ENCODE results near the gene NEU1. TPM values are rescaled to one million over a fixed set of nuclear protein-coding genes. Genes with fewer than 3 reads are reported as not detected.
"Not testable (repeated sequence)": the region's sequence is repeated elsewhere in the genome, so short reads cannot be mapped to it uniquely, and the experiment has no call there.

NEU1 gene
- total RNA-seq, 1 donor from 2014 or later = 26.0 TPM

DNA sequence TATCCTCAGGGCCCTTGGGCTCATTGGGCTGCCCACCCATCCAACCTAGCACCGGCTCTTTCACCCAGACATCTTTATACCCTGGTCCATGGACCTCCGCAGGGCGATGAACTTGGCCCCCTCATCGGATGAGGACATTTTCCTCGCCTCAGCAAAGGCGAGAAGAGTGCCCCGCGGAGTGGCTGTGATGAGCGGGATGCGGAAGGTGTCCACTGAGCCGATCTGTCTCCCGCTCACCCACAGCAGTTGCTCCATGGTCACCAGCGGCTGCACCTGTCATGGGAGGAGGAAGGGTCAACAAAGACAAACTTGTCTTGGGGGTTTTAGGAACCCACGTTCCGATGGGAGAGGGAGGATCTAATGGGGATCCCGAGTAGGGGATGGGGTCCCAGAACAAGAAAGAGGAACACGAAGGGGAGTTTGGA is 690 bp downstream of the NEU1 start:
- peak overlapping the region; percentile 85 to 86 for H3K4me3 ChIP-seq
- intact Hi-C loops (cut with DNase I) = no loop called here
- H3K4me1 ChIP-seq = peaks cover 16% of the 10 kb centered on the region
- H3K27ac ChIP-seq = peak overlapping the region; percentile 95
- H3K9me3 ChIP-seq = no peaks in the 10 kb centered on the region
- no peak for DNase-seq (ENCODE audit: extremely low spot score in 2 of 2)
- no peaks in the 10 kb centered on the region for H3K27me3 ChIP-seq
- peaks cover 0 to 15% of the 10 kb centered on the region in 2 donors for H3K36me3 ChIP-seq
- TF ChIP-seq POLR2A (IDR thresholded peaks at IDR 0.05) (no peak), POLR2AphosphoS5 (IDR thresholded peaks at IDR 0.05; ENCODE audit: insufficient read depth in 1 of 2, low read depth in 1 of 2) (no peak)
- TF ChIP-seq, protein P1, sequence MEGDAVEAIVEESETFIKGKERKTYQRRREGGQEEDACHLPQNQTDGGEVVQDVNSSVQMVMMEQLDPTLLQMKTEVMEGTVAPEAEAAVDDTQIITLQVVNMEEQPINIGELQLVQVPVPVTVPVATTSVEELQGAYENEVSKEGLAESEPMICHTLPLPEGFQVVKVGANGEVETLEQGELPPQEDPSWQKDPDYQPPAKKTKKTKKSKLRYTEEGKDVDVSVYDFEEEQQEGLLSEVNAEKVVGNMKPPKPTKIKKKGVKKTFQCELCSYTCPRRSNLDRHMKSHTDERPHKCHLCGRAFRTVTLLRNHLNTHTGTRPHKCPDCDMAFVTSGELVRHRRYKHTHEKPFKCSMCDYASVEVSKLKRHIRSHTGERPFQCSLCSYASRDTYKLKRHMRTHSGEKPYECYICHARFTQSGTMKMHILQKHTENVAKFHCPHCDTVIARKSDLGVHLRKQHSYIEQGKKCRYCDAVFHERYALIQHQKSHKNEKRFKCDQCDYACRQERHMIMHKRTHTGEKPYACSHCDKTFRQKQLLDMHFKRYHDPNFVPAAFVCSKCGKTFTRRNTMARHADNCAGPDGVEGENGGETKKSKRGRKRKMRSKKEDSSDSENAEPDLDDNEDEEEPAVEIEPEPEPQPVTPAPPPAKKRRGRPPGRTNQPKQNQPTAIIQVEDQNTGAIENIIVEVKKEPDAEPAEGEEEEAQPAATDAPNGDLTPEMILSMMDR (IDR thresholded peaks at IDR 0.05) = no peak

DNA sequence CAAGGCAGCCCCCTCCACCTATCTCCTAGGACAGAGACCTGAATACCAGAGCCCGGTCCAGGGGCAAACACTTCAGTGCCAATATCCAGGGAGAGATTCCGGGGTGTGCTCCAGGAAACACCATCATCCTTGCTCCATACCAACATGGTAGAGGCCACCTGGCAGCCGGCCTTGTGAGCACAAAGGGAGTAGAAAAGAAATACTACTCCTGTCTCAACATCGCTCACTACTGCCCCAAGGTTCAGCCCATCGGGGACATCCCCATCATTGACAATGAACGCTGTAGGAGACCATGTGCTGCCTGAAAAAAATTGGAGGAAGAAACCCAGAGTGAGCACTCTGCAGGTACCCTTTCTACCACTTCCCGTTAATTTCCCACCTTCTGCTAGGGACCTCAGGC is 1.5 kb downstream of the NEU1 start:
- Histone ChIP-seq H3K36me3 (peaks cover 0 to 15% of the 10 kb centered on the region in 2 donors), H3K4me3 (no peak overlapping the region), H3K9me3 (no peaks in the 10 kb centered on the region), H3K27me3 (no peaks in the 10 kb centered on the region), H3K27ac (no peak overlapping the region), H3K4me1 (peaks cover 16% of the 10 kb centered on the region)
- DNase-seq (ENCODE audit: extremely low spot score in 2 of 2) = no peak
- TF ChIP-seq, protein P1 (IDR thresholded peaks at IDR 0.05) = no peak
- TF ChIP-seq POLR2A (IDR thresholded peaks at IDR 0.05) (no peak), POLR2AphosphoS5 (IDR thresholded peaks at IDR 0.05; ENCODE audit: insufficient read depth in 1 of 2, low read depth in 1 of 2) (no peak)
- intact Hi-C loops (cut with DNase I) = no loop called here

DNA sequence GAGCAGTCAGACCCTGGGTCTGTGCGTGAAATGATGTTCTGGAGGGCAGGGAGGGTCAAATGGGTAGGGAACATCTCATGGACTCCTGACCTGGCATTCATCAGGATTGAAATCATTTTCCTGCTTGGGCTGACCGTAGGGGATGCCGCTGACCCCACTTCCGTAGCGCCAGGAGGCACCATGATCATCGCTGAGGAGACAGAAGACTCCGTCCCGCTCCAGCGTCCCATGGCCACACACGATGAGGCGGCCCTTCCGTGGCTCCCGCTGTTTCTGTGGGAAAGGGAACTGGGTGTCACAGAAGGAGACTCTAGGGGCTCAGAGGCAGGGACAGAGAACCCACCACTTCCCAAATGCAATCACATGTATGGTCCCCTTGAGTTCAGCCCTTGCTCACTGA is 2.3 kb downstream of the NEU1 start:
- no peaks in the 10 kb centered on the region for H3K27me3 ChIP-seq
- no peak for DNase-seq (ENCODE audit: extremely low spot score in 2 of 2)
- intact Hi-C loops (cut with DNase I) = no loop called here
- TF ChIP-seq, protein P1 (IDR thresholded peaks at IDR 0.05) = no peak
- no peak for TF ChIP-seq POLR2A (IDR thresholded peaks at IDR 0.05)
- TF ChIP-seq POLR2AphosphoS5 (IDR thresholded peaks at IDR 0.05; ENCODE audit: insufficient read depth in 1 of 2, low read depth in 1 of 2) = no peak
- H3K4me1 ChIP-seq = peaks cover 16% of the 10 kb centered on the region
- H3K4me3 ChIP-seq = no peak overlapping the region
- H3K27ac ChIP-seq = no peak overlapping the region
- H3K36me3 ChIP-seq = peaks cover 0 to 15% of the 10 kb centered on the region in 2 donors
- H3K9me3 ChIP-seq = no peaks in the 10 kb centered on the region

DNA sequence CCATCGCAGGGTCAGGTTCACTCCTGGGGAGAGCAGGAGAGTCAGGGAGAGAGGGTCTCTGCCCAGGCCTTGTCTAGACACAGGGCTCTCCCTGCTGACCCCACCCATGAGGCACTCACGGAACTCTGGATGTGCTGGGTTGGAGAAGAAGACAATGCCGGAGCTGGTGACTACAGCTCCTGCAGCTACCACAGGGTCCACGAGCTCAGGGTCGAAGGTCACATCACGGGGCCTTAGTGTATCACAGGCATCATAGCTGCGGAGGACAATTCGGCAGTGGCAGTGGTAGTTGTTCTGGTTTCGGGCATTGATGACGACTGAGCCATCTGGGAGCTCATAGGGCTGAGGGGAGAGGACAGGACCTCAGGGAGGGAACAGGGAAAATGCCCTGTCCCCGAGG is 2.7 kb downstream of the NEU1 start:
- TF ChIP-seq POLR2A (IDR thresholded peaks at IDR 0.05) (no peak), POLR2AphosphoS5 (IDR thresholded peaks at IDR 0.05; ENCODE audit: insufficient read depth in 1 of 2, low read depth in 1 of 2) (no peak)
- TF ChIP-seq, protein P1 (IDR thresholded peaks at IDR 0.05) = no peak
- peaks cover 16% of the 10 kb centered on the region for H3K4me1 ChIP-seq
- intact Hi-C loops (cut with DNase I) = no loop called here
- no peaks in the 10 kb centered on the region for H3K27me3 ChIP-seq
- no peak overlapping the region for H3K4me3 ChIP-seq
- DNase-seq (ENCODE audit: extremely low spot score in 2 of 2) = no peak
- peaks cover 0 to 15% of the 10 kb centered on the region in 2 donors for H3K36me3 ChIP-seq
- H3K27ac ChIP-seq = no peak overlapping the region
- H3K9me3 ChIP-seq = no peaks in the 10 kb centered on the region

DNA sequence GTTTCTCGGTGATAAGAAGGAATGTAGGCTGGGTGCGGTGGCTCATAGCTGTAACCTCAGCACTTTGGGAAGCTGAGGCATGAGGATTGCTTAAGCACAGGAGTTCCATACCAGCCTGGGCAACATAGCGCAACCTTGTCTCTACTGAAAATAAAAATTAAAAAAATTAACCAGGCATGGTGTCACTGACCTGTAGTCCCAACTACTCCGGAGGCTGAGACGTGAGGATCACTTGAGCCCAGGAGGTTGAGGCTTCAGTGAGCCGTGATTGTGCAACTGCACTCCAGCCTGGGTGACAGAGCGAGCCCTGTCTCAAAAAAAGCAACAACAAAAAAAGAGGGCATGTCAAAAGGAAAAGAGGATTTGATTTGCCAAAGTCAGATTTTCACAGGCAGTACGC is 3.9 kb downstream of the NEU1 start:
- TF ChIP-seq, protein P1 (IDR thresholded peaks at IDR 0.05) = no peak
- no peak for TF ChIP-seq POLR2A (IDR thresholded peaks at IDR 0.05)
- no peak for TF ChIP-seq POLR2AphosphoS5 (IDR thresholded peaks at IDR 0.05; ENCODE audit: insufficient read depth in 1 of 2, low read depth in 1 of 2)
- no peak for DNase-seq (ENCODE audit: extremely low spot score in 2 of 2)
- Histone ChIP-seq H3K36me3 (peaks cover 0 to 15% of the 10 kb centered on the region in 2 donors), H3K4me3 (no peak overlapping the region), H3K27ac (no peak overlapping the region), H3K4me1 (peaks cover 16% of the 10 kb centered on the region), H3K9me3 (no peaks in the 10 kb centered on the region), H3K27me3 (no peaks in the 10 kb centered on the region)
- intact Hi-C loops (cut with DNase I) = no loop called here

DNA sequence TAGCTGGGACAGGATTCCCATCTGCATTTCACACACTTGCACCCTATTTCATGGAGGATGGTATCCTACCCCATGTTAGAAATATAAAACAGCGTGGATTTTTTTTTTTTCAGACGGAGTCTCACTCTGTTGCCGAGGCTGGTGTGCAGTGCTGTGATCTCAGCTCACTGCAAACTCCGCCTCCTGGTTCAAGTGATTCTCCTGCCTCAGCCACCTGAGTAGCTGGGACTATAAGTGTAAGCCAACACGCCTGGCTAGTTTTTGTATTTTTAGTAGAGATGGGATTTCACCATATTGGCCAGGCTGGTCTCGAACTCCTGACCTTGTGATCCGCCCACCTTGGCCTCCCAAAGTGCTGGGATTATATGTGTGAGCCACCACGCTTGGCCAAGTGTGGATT is 4.8 kb downstream of the NEU1 start:
- H3K9me3 ChIP-seq; DNase-seq (ENCODE audit: extremely low spot score in 2 of 2); H3K4me3 ChIP-seq; H3K27ac ChIP-seq; H3K27me3 ChIP-seq; intact Hi-C loops (cut with DNase I): not testable (repeated sequence)
- H3K4me1 ChIP-seq = peaks cover 11% of the 10 kb centered on the region
- H3K36me3 ChIP-seq = peaks cover 0 to 15% of the 10 kb centered on the region in 2 donors

DNA sequence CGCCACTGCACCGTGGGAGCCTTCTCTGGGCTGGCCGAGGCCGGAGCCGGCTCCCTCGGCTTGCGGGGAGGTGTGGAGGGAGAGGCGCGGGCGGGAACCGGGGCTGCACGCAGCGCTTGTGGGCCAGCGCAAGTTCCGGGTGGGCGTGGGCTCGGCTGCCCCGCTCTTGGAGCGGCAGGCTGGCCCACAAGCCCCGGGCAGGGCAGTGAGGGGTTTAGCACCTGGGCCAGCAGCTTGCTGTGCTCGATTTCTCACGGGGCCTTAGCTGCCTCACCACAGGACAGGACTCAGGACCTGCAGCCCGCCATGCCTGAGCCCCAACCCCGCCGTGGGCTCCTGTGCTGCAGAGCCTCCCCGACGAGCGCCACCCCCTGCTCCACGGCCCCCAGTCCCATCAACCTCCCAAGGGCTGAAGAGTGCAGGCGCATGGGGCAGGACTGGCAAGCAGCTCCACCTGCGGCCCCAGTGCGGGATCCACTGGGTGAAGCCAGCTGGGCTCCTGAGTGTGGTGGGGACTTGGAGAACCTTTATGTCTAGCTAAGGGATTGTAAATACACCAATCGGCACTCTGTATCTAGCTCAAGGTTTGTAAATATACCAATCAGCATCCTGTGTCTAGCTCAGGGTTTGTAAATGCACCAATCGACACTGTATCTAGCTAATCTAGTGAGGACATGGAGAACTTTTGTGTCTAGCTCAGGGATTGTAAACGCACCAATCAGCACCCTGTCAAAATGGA is 10.5 kb downstream of the NEU1 start:
- H3K4me3 ChIP-seq; H3K27ac ChIP-seq; H3K27me3 ChIP-seq; H3K9me3 ChIP-seq; DNase-seq (ENCODE audit: extremely low spot score in 2 of 2); intact Hi-C loops (cut with DNase I); H3K36me3 ChIP-seq; H3K4me1 ChIP-seq: not testable (repeated sequence)

All from vagina (tissue), 2 donors.